Activated CD4-positive, alpha-beta T cell treated with anti-CD3 and anti-CD28 coated beads, Interleukin-2, amount 50 U/mL, for 16 hours (primary cell): ENCODE data around the gene CELA3B.
"Not testable (repeated sequence)": the region's sequence is repeated elsewhere in the genome, so short reads cannot be mapped to it uniquely, and the experiment has no call there.

Experiments
- DNase-seq: peaks from one replicate; pipeline ENCODE4 v3.0.0-alpha.2; 2020

CELA3B gene, protein sequence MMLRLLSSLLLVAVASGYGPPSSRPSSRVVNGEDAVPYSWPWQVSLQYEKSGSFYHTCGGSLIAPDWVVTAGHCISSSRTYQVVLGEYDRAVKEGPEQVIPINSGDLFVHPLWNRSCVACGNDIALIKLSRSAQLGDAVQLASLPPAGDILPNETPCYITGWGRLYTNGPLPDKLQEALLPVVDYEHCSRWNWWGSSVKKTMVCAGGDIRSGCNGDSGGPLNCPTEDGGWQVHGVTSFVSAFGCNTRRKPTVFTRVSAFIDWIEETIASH

DNA sequence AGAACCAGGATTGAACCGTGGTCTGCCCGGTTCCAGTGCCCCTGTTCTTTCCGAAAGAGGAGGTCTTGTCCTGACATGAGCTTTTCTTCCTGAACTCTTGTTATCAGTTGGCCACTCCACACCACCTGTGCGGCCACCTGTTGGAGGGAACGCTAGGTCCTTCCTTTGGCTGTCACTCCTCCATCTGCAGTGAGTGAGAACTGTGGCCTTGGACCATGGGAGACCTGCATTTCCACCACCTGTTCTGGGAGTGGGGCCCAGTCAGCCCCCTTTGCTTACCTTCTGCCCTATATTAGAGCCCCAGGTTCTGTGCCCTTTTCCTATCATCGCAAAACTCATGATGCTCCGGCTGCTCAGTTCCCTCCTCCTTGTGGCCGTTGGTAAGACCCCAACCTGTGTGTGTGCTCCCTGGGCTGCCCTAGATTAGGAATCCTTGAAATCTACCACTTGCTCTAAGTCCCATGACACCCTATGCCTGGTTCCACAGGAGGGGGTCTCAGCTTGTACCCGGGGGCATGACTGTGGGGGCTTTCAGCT lies at the start of gene CELA3B:
Gene CELA3B, plus strand, starts transcription at position 320 of the 537 bp plus-strand sequence. Its CDS starts 18 bp downstream, at position 338.
- DNase-seq, result not testable (repeated sequence)

DNA sequence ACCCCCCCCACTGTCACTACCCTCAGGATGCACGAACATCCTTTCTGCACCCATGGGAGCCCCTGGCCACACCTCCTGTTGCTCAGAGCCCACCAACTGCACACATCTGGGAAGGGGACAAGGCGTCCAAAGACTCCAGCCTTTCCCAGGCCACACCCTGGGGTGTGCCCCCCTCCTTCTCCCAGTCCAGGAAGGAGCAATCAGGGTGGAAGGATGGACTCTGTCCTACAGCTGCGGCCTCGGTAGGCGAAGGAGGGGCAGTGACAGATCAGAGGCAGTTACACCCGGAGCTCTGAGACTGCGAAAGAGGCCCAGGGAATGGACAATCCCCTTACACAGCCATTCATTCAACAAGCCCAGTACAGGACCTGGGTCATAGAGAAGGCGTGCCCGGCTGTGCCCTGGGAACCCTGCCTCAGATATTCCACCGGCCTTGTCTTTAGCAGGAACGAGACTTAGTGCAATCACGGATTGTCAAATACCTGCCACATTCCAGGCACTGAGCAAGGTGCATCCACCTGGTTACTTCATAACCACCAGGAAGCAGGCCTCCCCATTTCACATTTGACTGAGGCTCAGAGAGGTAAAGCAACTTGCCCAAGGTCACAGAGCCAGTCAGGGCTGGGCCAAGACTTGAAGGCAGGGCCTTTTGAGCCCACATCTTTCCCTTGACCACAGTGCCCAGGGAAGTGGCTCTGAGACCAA lies 49.1 kb upstream of the CELA3B start:
- DNase-seq, result no peak

- DNase-seq, result no peak
These were observed 46.7 kb upstream of the CELA3B start for GRCh38 chr1:21930080-21930571.

DNA sequence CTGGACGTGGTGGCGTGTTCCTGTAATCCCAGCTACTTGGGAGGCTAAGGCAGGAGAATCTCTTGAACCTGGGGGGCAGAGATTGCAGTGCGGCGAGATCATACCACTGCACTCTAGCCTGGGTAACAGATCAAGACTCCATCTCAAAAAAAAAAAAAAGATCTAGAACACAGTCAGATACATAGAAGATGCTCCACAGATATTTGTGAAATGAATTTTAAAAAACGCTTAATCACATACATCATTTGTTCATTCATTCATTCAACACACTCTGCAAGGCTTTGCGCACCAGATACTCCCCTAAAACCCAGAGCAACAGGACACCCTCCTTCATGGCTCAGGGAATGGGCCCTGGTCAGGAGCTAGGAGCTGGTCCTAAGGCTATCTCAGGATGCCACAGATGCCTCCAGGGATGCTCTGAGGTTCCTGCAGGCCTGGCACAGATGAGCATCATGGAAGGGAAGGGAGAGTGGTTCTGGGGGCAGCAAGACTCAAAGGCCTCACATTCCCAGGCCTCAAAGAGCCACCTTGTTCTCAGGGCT lies 46.1 kb upstream of the CELA3B start:
- DNase-seq, result no peak

DNA sequence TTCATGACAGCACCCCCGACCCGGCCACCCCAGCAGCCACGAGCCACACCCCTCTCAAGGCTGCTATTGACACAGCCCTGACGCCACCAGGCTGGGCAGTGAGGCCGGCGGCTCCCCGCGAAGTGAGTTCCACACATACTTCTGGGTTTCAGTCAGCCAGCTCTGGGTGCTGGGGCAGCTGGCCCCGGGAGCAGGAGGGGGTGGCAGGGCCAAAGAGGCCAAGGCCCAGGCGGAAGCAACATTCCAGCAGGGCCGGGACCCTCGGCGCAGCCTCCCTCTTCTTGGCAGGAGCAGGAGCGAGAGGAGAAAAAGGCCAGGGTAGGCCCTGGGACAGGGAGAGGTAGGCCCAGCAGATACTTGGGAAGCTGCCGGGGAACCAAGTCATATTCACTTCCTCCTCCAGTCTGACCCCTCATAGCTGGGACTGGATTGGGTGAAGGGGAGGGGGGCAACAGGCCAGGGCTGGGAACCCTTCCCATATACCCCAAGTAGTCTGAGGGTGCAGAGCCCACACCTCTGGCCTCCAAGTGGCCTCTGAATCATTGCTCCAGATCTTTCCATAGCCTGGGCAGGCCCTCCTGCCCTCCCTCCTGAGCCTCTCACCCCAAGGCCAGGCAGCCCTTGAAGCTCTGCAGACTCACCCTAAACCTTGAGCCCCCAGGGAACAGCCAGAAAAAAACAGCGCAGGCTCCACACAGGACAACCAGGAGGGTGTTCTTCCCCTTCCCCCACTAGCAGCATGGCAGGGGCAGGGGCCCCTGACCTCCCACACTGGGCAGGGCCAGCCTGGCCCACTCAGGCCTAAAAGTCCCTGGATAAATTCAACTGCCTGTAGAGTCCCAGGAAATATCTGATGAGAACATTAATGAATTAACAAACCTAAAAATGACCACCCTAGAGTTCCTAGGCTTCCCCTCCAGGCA lies 45.4 kb upstream of the CELA3B start:
- no peak for DNase-seq

DNA sequence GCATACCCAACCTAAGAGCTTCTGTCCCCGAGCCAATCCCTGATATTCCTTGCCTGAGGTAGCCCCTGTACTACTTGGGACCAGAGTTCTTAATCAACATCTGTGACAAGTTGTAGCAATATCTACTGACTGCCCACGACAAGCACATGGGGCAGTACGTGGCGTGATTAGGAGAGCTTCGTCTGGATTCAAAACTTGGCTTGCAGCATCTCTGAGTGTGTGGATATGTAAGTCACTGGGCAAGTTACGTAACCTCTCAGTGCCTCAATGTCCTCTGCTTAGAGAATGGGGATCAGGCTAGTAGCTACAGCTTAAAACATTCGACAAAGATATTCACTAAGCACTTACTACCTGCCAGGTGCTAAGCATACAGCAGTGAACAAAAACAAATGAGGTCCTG lies 44.7 kb upstream of the CELA3B start:
- no peak for DNase-seq

GRCh38 chr1:21933397-21934248 lies 43.2 kb upstream of the CELA3B start:
- no peak for DNase-seq

DNA sequence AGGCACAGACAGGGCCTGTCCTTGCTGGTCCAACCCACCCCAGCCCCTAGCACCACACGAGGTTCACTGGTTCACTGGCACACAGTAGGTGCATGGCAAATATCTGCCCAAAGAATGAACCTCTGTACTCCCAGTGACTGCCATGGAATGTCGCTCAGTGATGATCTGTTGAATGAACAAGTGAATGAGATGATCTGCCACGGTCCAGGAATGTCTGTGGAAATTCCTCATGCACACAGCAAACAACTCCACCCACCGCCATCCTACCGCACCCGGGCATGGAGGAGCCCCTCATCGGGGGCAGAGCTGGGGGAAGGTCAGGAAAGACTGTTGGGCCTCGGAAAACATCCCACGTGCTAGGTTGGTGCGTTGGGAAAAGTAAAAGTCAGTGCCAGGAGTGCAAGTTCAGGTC lies 41.4 kb upstream of the CELA3B start:
- DNase-seq, result no peak

DNA sequence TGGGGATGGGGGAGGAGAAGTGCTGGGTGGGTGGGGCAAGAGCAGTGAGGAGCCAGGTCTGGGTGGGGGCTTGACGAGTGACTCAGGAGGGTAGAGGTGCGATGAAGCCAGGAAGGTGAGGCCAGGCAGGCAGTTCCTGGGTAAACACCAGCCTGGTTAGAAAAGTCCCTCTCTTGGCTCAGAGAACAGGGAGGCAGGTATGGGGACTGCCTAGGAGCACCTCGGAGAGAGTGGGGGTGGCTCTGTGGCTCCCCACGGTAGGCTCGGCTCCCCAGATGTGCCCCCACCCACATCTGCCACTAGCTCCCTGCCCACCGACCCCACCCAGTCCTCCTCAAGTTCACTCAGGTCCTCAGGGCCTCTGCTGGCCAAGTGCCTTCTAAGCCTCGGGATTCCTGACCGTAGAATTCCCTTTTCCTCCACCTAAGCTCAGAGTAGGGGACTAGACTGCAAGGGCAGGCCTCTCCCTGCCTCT lies 40.9 kb upstream of the CELA3B start:
- DNase-seq, result no peak

DNA sequence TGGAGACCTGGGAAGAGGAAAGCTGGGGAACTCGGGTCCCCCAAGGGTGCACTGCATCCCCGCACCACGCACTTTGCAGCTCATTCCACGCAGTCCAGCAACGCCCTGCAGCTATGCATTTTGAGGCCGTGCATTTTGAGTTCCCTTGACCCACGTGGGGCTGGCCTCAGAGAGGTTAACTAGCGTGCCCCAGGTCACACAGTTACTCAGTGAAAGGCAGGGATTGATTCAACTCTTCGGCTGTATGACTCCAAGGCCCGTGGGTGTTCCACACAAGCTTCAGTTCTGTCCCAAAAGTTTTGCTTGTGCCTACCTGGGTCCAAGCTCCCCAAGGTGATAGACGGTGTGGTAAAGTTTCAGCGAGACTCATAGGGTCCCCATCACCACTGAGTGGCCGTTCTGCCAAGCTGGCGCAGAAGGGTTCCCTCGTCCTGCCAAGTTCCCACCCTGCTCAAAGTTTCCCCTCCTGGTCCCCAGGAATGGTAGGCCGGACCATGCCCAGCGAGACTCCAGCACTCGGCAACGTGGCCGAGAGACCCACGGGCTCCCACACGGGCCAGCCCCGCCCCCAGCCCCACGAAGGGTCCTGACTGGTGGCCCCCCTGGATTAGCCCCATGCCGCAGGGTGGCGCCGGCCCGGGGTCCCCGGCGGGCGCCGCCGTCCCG lies 40.3 kb upstream of the CELA3B start:
- no peak for DNase-seq

GRCh38 chr1:21937034-21937371 lies 39.8 kb upstream of the CELA3B start, which contains the start of gene HSPG2:
Gene HSPG2 (minus strand): TSS chr1:21937310. CDS start chr1:21937217, 93 bp downstream.
- no peak for DNase-seq

GRCh38 chr1:21937372-21938121 lies 39.3 kb upstream of the CELA3B start:
- DNase-seq, result peak; percentile 38

- no peak for DNase-seq
These were observed 37.9 kb upstream of the CELA3B start for GRCh38 chr1:21938732-21939538.

- no peak for DNase-seq
These were observed 37.0 kb upstream of the CELA3B start for GRCh38 chr1:21939650-21940374.

DNA sequence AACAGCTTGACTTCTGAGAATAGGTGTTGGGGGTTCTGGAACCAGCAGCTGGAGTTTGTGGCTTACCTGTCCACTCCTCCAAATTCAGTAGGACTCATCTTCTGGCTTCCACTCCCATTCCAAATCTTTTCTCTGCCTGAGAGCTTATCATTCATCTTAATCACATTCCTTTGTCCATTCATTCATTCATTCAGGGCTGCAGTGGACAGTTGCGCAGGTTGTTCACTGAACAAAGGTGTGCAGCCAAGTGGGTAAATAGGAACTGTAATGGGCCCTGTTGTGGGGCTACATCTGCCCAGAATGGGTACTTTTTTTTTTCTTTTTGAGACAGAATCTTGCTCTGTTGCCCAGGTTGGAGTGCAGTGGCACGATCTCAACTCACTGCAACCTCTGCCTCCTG lies 36.3 kb upstream of the CELA3B start:
- no peak for DNase-seq

DNA sequence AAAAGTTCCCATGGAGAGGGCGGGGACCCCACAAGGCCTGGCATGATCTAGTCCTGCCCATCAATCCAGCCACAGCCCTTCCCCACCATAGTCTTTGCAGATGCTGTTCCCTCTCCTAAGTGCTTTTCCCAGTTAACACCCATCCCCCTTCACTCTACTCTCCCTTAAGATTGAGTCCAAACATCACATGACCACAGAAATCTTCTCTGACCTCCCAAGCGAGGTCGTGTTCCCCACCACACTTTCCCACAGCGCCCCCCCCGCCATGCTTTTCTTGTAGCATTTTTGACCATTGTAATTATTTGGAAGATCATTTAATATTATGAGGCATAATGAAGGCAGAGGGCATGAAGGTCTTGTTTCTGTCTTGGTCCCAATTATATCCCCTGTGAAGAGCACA lies 35.5 kb upstream of the CELA3B start:
- DNase-seq, result no peak

- no peak for DNase-seq
These were observed 34.4 kb upstream of the CELA3B start for GRCh38 chr1:21942464-21942863.

DNA sequence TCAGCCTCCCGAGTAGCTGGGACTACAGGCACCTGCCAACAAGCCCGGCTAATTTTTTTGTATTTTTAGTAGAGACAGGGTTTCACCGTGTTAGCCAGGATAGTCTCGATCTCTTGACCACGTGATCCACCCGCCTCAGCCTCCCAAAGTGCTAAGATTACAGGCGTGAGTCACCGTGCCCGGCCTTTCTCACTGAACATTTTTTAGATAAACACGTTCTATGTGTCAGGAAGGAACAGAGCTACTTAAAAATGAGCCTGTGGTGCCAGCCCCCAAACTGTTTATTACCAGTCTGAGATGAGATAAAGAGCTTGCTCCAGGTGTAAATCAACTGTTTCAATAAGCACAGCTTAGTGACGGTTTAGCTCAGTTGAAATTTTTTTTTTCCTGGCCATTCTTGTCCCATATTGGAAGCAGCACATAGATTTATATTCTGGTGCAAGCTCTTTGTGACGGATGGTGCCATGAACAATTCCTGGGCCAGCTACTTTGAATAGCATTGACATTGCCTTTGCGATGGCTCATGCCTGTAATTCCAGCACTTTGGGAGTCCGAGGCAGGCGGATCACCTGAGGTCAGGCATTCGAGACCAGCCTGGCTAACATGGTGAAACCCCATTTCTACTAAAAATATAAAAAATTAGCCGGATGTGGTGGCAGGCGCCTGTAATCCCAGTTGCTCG lies 33.7 kb upstream of the CELA3B start:
- not testable (repeated sequence) for DNase-seq
